ENCODE results near the gene NUP98.
"Not testable (repeated sequence)": the region's sequence is repeated elsewhere in the genome, so short reads cannot be mapped to it uniquely, and the experiment has no call there.

NUP98 gene

GRCh38 chr11:3669742-3670183 is 127.6 kb downstream of the NUP98 start:
- no peak for DNase-seq (ENCODE audit: low spot score)

GRCh38 chr11:3669128-3669527 is 128.2 kb downstream of the NUP98 start:
- no peak for DNase-seq (ENCODE audit: low spot score)

- no peak for DNase-seq (ENCODE audit: low spot score)
These were observed 130.0 kb downstream of the NUP98 start for GRCh38 chr11:3667149-3668035.

GRCh38 chr11:3666023-3666530 is 131.3 kb downstream of the NUP98 start:
- DNase-seq (ENCODE audit: low spot score), result no peak

- no peak for DNase-seq (ENCODE audit: low spot score)
These were observed 131.9 kb downstream of the NUP98 start for GRCh38 chr11:3665336-3666022.

- DNase-seq (ENCODE audit: low spot score), result no peak
These were observed 133.2 kb downstream of the NUP98 start for GRCh38 chr11:3664032-3664630.

- no peak for DNase-seq (ENCODE audit: low spot score)
These were observed 134.5 kb downstream of the NUP98 start for GRCh38 chr11:3662856-3663255.

- DNase-seq (ENCODE audit: low spot score), result no peak
These were observed 136.4 kb downstream of the NUP98 start for GRCh38 chr11:3660960-3661359.

GRCh38 chr11:3659595-3660515 is 137.5 kb downstream of the NUP98 start:
- DNase-seq (ENCODE audit: low spot score), result peak; percentile 16

- DNase-seq (ENCODE audit: low spot score), result no peak
These were observed 139.1 kb downstream of the NUP98 start for GRCh38 chr11:3658252-3658651.

- not testable (repeated sequence) for DNase-seq (ENCODE audit: low spot score)
These were observed 140.0 kb downstream of the NUP98 start for GRCh38 chr11:3657331-3657730.

GRCh38 chr11:3655547-3655946 is 141.8 kb downstream of the NUP98 start:
- no peak for DNase-seq (ENCODE audit: low spot score)

- not testable (repeated sequence) for DNase-seq (ENCODE audit: low spot score)
These were observed 144.8 kb downstream of the NUP98 start for GRCh38 chr11:3652514-3652913.

GRCh38 chr11:3649374-3649773 is 148.0 kb downstream of the NUP98 start:
- DNase-seq (ENCODE audit: low spot score), result not testable (repeated sequence)

GRCh38 chr11:3648843-3649242 is 148.5 kb downstream of the NUP98 start:
- not testable (repeated sequence) for DNase-seq (ENCODE audit: low spot score)

GRCh38 chr11:3645552-3645951 is 151.8 kb downstream of the NUP98 start:
- no peak for DNase-seq (ENCODE audit: low spot score)

GRCh38 chr11:3644817-3645235 is 152.5 kb downstream of the NUP98 start, which contains the start of gene ART1:
Gene ART1 (plus strand): TSS chr11:3645128. CDS start chr11:3659214, 14,086 bp downstream.
- no peak for DNase-seq (ENCODE audit: low spot score)

- DNase-seq (ENCODE audit: low spot score), result not testable (repeated sequence)
These were observed 154.2 kb downstream of the NUP98 start for GRCh38 chr11:3643102-3643546.

GRCh38 chr11:3642071-3642951 is 155.0 kb downstream of the NUP98 start:
- DNase-seq (ENCODE audit: low spot score), result peak; percentile 52

GRCh38 chr11:3641701-3642070 is 155.7 kb downstream of the NUP98 start, which contains the start of gene ART5:
Gene ART5 (minus strand): TSS chr11:3641992. CDS start chr11:3641862, 130 bp downstream.
- DNase-seq (ENCODE audit: low spot score), result no peak
